MV-4-11 (cell line): ENCODE measurements around the gene MAPK14.
"Not testable (repeated sequence)": the region's sequence is repeated elsewhere in the genome, so short reads cannot be mapped to it uniquely, and the experiment has no call there.

Experiments used
- DNase-seq: peaks from one replicate; lab custom pipeline; 2025; lab: John Stamatoyannopoulos, UW

MAPK14 gene

DNA sequence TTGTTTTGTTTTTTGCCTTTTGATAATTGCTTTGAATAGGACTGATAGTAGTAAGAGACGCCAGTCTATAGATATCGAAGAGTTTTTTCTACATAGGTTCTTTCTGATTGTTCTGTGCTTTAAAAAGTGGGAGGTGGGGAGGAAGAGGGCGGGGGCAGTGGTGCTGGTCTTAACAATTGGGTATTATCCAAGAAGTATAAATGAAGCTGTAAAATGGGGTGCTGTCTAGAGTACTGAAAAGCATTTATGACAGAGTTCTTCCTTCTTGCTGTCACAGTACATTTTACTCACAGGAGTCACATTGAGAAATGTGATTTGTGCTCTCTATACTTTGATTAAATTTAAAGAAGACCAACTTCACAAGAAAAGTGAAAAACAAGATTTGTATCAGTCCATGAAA is 41.0 kb downstream of the MAPK14 start:
- DNase-seq = no peak

DNA sequence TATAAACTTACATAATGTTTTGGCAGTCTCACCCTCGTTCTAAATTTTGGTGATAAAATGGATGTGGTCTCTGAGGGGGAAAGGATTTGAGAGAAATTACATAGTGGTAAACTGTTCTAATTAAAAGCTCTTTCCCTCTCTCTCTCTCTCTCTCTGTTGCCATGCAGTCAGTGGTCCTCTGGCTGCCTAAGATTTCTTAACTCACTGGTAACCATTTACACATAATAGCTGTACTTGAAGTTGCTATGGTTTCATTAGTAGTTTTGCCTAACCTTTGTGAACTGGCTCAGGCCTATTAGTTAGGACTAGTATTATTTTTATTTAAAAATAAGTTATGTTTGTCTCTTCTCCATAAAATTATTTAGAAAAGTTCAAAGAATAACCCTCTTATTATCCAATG is 42.0 kb downstream of the MAPK14 start:
- DNase-seq = no peak

DNA sequence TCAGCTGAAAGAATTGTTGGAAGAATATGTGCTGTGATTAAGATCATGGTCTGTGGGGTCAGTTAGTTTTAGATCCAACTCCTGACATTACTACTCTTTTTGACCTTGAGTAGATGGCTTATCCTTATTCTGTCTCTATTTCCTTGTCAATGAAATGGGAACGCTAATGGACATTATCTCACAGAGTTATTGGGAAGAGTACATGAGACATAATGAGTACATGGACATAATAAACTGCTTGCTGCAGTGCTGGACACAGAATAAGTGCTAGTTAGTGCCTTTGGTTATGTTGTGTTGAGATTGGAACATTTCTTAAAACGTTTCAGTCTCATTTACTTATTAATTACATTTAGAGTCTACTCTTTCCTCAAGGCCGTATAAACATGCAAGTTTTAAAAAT is 42.6 kb downstream of the MAPK14 start:
- no peak for DNase-seq

DNA sequence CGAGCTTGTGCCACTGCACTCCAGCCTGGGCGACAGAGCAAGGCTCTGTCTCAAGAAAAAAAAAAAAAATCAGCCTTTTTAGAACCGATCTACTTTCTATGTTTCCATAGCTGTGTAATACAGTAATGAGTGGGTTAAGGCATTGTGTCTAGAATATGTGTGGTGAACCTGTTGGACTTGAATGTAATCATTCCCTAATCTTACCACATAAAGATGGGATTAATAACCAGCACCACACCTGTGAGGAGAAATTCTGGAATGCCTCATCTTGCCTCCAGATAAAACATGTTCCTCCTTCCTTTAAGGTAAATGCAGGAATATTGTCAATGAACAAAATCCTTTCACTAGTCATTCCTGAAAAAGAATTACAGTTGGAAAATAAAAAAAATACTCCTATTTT is 43.7 kb downstream of the MAPK14 start:
- no peak for DNase-seq

DNA sequence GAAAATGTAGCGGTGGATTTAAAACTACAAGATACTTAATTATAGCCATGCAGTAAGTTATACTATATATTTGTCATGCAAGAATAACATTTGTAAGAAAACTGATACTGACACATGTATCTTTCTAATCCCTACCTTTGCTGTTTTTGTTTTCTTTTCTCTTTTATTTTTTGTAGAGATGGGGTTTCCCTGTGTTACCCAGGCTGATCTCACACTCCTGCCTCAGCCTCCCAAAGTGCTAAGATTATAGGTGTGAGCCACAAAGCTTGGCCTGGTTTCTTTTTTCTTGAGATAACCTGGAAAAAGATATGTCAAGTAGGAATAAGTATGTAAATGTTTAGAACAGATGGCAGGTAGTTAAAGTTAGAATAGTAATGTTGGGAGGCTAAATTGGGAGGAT is 44.1 kb downstream of the MAPK14 start:
- no peak for DNase-seq

DNA sequence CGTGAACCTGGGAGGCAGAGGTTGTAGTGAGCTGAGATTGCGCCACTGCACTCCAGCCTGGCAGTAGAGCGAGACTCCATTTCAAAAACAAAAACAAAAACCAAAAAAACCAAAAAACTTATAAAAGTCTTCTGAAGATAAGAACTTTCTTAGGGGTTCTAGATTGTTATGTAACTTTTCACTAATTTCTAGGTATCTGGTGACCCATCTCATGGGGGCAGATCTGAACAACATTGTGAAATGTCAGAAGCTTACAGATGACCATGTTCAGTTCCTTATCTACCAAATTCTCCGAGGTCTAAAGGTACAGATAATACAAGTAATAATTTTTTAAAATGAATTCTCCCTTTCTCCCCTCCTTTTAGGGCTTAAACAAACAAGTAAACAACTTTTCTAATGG is 45.1 kb downstream of the MAPK14 start:
- no peak for DNase-seq

DNA sequence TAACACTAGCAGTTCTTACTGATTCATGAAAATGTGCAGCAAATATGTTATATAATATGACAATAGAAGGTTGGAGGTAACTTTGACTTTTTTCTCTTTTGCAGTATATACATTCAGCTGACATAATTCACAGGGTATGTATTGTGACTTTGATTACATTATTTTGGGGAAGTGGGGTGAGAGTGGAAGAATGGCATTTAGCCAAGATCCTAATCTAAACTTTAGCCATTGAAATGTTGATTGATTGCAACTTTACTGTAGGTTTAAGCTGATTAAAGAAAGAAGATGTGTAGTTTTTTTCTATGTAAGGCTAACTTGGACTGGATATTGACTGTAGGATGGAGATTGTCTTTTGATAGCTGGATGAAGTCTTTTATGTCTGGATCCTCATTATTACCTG is 46.0 kb downstream of the MAPK14 start:
- DNase-seq = no peak

DNA sequence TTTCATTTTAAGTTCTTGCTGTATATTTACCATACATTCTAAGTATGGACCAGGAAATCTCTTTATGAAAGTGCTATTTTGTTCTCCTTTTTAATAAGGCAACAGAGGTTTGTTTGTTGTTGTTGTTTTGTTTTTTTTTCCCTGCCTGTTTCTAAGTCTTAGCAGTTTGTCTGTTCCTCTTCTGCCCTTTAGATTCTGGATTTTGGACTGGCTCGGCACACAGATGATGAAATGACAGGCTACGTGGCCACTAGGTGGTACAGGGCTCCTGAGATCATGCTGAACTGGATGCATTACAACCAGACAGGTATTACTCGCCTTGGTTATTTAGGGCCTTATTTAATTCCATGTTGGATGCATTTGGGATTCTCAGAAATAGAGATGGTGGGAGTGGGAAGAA is 48.0 kb downstream of the MAPK14 start:
- no peak for DNase-seq

DNA sequence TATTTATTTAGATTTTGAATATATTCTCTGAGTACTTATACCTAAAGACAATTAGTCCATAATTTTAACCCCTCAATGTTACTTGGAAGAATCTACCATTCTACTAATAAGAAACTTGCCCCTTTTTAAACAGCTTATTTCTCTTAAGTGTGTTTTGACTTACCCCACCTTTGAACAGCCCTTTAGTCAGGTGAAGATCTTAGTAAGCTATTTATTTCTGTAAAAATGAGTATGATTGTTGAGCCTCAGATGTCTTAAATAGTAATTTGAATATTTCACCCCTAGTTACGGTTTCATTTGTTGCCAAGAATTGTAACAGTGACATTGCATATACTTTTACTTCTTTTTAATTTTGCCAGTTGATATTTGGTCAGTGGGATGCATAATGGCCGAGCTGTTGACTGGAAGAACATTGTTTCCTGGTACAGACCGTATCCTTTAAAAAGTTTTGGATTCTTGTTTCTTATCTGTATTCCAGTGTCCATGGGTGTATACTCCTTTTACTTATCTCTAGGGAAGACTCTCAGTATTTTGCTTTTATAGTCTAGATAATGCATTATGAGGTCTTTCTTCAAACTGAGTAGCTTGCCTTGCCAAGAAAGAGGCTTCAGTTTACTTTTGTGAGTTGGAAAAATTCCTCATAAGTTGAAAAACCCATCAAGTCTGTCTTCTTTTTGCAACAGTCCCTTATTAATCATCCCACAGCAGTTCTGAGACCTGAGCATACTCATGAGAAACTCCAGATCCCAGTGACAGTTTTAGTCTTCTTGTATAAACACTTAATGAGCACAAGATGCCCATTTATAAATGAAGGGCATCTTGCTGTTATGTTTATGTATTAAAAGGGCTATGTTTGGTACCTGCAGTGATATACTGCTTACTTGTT is 48.8 kb downstream of the MAPK14 start:
- no peak for DNase-seq

DNA sequence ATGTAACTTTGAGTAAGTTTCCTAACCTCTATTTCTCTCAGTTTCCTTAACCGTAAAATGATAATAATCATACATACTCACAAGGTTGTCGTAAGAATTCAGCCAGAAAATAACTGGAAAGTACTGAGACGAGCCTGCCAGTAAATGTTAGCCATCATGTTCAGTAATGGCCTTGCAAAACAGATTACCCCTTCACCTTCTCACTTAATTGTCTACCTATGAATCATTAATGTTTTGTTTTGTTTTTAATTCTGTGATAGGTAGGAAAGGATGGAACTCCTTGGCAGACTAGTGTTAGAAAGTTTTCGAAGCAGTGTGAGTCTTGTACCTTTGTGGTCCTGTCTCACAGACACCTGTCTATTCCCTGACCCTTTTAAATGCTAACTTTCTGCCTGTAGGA is 50.6 kb downstream of the MAPK14 start:
- DNase-seq = no peak

DNA sequence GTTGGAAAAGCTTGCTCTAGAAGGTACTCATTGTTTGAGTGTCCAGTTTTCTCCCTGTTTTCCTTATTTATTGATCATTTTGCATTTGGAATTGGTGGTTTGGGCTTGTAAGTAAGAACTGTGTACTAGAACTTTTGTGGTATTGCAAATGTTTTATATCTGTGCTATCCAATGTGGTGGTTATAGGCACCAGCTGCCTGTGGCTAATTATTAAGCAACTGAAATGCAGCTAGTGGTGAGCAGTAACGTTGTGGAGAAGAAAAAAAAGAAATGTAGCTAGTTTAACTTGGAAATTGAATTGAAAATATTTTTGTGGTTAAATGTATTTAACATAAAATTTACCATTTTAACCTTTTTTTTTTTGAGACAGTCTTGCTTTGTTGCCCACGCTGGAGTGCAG is 52.0 kb downstream of the MAPK14 start:
- DNase-seq = no peak

DNA sequence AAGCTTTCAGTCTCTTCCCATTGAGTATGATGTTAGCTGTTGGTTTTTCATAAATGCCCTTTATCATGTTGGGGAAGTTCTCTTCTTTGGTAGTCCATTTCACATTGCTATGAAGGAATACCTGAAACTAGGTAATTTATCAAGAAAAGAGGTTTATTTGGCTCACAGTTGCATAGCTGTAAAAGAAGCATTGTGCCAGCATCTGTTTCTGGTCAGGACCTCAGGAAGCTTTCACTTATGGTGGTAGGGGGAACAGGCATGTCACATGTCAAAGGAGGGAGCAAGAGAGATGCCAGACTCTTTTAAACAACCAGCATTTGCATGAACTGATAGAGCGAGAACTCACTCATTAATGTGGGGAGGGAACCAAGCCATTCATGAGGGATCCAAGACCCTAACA is 54.7 kb downstream of the MAPK14 start:
- DNase-seq = no peak

DNA sequence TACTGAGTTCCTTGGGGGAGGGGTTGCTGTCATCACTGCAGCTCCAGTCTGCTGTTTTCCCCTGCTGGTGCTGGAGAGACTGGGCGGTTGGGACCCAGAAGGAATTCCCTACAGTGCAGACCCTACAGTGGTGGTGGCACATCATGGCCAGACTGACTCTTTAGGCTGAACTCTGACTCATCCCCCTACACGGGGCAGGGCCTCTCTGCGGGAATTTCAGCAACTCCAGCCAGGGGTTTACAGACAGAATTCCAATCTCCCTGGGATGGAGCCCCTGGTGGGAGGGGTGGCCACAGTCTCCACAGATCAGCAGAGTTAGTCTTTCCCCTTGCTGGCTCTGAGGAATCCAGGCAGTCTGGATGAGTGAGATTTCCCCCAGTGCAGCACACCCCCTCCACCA is 55.8 kb downstream of the MAPK14 start:
- DNase-seq = no peak

DNA sequence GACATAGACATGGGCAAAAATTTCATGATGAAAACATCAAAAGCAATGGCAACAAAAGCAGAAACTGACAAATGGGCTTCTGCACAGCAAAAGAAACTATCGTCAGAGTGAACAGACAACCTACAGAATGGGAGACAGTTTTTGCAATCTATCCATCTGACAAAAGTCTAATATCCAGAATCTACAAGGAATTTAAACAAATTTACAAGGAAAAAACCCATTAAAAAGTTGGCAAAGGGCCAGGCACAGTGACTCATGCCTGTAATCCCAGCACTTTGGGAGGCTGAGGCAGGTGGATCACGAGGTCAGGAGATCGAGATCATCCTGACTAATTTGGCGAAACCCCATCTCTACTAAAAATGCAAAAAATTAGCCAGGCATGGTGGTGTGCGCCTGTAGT is 60.6 kb downstream of the MAPK14 start:
- not testable (repeated sequence) for DNase-seq

DNA sequence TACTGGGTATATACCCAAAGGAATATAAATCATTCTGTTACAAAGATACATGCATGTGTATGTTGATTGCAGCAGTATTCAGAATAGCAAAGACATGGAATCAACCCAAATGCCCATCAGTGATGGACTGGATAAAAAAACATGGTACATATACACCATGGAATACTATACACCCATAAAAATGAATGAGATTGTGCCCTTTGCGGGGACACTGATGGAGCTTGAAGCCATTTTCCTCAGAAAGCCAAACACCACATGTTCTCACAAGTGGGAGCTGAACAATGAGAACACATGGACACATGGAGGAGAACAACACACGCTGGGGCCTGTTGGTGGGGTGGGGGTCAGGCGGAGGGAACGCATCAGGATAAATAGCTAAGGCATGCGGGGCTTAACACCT is 61.4 kb downstream of the MAPK14 start:
- DNase-seq = no peak

DNA sequence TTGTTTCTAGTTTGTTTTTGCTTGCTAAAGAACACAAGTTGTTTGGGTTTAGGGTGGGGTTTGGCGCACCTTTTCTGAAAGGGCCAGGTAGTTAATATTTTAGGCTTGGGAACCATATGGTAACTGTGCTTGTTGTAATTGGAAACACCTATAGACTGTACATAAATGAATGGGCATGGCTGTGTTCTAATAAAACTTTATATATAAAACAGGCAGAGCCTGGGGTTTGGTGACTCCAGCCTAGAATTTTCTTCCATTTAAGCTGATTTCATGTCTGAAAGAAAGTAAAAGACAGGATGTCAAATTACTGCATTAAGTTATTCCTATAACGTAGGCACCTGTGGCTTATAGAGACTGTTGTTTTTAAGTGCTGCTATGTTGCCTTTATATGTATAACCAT is 66.6 kb downstream of the MAPK14 start:
- no peak for DNase-seq

DNA sequence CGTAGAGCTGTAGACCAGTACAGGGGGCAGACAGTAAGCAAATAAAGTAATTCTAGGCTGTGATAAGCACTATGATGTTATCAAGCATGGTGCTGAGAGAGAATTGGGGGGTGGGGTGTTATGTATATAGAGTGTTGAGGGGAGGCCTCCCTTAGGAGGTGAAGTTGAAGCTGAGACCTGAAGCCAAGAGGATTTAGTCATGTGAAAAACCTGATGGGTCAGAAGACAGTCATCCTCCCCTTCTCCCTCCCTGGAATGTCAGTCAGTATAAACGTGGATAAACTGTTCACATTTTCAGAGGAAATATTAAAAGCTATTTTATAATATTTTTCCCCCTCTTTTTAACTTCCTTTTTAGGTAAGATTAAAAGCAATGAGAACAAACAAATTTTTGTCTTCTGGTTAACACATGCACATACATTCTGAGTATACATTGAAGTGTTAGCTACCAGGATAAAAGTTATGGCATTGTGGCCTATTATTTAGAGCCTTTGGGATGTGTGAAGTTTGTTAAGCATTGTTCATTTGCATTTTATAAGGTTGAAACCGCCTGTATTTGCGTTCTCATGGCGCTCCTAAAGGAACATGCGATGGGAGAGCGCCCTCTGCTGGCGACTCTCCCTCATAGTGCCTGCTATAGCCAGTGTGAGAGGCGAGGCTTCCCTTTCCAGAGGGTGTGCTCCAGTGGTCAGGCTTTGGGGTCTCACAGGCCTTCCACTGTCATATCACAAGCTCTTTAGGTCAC is 67.3 kb downstream of the MAPK14 start:
- peak; percentile 67 for DNase-seq

DNA sequence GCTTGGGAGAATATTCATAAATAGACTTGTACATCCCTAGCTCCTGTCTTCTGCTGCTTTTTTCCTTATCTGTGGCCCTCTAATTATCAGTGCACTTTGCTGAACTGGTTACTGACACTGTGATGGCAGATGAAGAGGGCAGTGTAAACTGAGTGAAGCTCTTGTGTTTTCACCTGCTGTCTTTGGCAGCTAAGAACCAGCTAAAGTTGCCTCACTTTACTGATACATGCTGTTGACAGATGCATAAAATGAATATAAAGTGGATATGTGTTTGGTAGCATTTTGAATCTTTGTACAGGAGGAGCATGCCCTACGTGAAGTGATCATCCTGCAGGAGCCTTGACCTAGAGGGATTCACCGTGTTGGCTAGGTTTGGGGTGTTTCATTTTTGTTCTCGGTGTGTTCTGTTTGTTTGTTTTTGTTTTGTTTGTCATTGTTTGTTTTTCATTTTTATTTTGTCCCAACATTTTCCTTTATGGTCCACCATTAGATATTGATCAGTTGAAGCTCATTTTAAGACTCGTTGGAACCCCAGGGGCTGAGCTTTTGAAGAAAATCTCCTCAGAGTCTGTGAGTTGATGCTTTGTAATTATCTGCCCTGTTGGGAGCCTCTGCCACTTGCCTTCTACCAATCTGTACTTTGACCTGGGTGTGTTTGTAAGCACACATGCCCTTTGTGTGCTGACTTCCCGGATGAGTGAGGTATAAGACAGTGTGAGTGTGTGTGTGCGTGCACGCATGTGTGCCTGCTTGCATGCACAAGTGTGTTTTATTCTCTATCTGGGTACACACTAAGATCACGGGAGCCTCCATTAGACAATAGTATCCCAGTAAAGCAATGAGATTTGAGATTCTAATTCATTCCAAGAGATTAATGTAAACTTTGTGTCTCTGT is 68.1 kb downstream of the MAPK14 start:
- DNase-seq = no peak

DNA sequence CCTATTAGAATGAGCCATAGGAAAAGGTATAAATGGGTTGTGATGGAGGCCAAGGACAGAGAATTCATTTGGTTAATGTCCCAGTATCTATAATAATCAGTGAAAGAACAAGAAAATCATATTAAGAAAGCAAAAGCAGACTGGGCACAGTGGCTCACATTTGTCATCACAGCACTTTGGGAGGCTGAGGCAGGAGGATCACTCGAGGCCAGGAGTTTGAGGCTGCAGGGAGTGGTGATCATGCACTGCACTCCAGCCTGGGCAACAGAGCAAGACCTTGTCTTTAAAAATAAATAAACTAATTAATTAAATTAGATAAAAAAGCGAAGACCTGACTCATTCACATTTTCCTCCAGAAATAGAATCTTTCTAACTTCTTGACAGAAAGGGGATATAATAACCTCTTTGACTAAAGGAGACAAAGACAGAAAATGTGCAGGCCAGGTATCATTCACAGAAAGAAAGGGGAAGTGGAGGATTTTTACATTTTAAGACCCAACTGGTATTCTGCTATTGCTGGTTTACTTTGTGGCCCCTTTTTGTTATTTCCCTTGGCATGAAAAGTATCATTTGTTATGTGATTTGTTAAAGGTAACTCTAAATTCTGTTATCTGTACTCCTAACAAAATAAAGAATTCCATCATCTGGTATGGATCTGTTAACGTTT is 70.8 kb downstream of the MAPK14 start:
- no peak for DNase-seq

DNA sequence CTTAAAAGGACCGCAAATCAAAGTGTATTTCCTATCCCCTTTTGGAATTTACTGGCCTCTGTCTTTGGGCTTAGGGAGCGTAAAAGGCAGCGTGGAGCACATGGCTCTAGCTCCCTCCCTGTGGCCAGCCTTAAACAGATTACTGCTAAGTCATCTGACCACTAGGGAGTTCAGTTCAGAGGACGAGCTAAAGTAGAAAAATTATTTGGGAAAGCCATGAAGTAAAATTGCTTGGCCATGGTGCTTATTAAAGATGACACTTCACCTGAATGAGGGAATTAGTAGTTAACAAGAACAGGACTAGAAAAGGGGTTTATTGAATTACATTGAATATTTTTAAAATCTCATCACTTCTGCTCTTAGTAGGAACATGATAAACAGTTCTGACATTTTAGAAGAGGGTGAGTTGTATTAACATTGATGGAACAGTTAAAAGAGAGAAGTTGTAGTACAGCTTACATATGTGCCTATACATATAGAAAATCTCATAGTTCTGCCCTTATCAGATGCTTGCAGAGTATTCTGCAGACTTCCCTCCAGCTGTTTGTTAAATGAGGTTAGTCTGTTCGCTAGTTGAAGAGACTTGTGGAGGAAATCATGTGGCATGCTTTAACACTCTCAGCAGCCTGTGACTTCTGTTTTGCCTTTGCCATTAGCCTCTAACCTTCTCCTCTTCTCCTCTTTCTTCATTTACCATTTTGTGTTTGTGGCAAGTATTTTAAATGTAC is 71.5 kb downstream of the MAPK14 start:
- DNase-seq = no peak

DNA sequence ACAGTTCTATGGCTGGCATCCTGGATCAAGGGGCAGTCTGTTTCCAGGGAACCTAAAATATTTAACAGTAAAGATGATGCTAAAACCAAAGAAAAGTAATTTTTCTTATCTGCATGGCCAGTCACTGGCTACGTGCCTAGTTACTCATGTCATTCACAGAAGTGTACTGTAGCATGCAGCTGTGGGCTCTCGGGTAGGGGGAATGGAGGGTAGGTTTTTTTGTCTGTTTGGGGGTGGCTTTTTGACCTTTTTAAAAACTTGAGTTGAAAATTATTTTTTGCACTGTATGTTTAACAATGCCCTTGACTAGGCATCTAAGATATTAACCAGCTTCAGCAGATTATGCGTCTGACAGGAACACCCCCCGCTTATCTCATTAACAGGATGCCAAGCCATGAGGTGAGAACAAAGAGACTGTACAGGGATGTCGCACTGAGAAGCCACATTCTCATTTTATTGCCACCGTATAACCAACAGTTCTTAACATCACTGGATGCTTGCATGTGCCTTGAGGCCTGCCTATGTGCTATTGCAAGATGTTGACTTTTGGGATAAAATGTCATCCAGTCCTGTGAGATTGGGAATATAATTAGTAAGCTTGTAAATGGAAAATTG is 72.4 kb downstream of the MAPK14 start:
- no peak for DNase-seq
